Measurements from ENCODE around the gene PTOV1. TPM values are rescaled to one million over a fixed set of nuclear protein-coding genes. Genes with fewer than 3 reads are reported as not detected.
A peak's percentile ranks its signal among the peaks of the same experiment; 100 is the strongest.

Gene PTOV1
- total RNA-seq, 1 experiment from 2014 or later: 331 TPM

- Histone ChIP-seq H3K36me3 (ENCODE audit: insufficient read depth, low read length, poor library complexity, severe bottlenecking) (peaks cover 48% of the 10 kb centered on the region), H3K4me3 (ENCODE audit: low read depth, low read length, poor library complexity, severe bottlenecking) (no peak overlapping the region), H3K4me1 (ENCODE audit: insufficient read depth, low read length, poor library complexity, severe bottlenecking) (no peaks in the 10 kb centered on the region), H3K9me3 (ENCODE audit: low read depth, low read length, poor library complexity, severe bottlenecking) (no peaks in the 10 kb centered on the region), H3K27ac (ENCODE audit: low read depth, low read length, poor library complexity, severe bottlenecking) (no peak overlapping the region), H3K27me3 (replicated peaks; ENCODE audit: insufficient read depth, low read depth, low read length, poor library complexity) (no peaks in the 10 kb centered on the region)
- TF ChIP-seq CTCF (conservative IDR thresholded peaks at IDR 0.05; ENCODE audit: low read depth, low read length) (no peak), EZH2 (IDR thresholded peaks at IDR 0.05; ENCODE audit: borderline replicate concordance, low read depth, low read length, poor library complexity, severe bottlenecking) (no peak)
- no peak for DNase-seq (ENCODE audit: low spot score)
- ChIA-PET CTCF (interaction anchor here (0.7 kb wide), 1 partner anchor 17 kb away, joined by 3 read pairs; no protein-coding TSS in a partner anchor), POLR2A (ENCODE audit: low non-redundant PET) (no interaction called here)
- no TSS peak for BruUV-seq (replicated peaks)
- intact Hi-C loops (cut with micrococcal nuclease; ENCODE audit: unreplicated experiment): no loop called here
Observed at GRCh38 chr19:49907745-49908446, 56.9 kb downstream of the PTOV1 start.

- Histone ChIP-seq H3K9me3 (ENCODE audit: low read depth, low read length, poor library complexity, severe bottlenecking) (no peaks in the 10 kb centered on the region), H3K4me3 (ENCODE audit: low read depth, low read length, poor library complexity, severe bottlenecking) (no peak overlapping the region), H3K27ac (ENCODE audit: low read depth, low read length, poor library complexity, severe bottlenecking) (no peak overlapping the region), H3K36me3 (ENCODE audit: insufficient read depth, low read length, poor library complexity, severe bottlenecking) (peaks cover 48% of the 10 kb centered on the region), H3K4me1 (ENCODE audit: insufficient read depth, low read length, poor library complexity, severe bottlenecking) (no peaks in the 10 kb centered on the region), H3K27me3 (replicated peaks; ENCODE audit: insufficient read depth, low read depth, low read length, poor library complexity) (no peaks in the 10 kb centered on the region)
- intact Hi-C loops (cut with micrococcal nuclease; ENCODE audit: unreplicated experiment): no loop called here
- ChIA-PET POLR2A (ENCODE audit: low non-redundant PET) (no interaction called here), CTCF (interaction anchor here (0.7 kb wide), 1 partner anchor 18 kb away, joined by 3 read pairs; no protein-coding TSS in a partner anchor)
- no peak for DNase-seq (ENCODE audit: low spot score)
- no TSS peak for BruUV-seq (replicated peaks)
- TF ChIP-seq CTCF (conservative IDR thresholded peaks at IDR 0.05; ENCODE audit: low read depth, low read length) (no peak), EZH2 (IDR thresholded peaks at IDR 0.05; ENCODE audit: borderline replicate concordance, low read depth, low read length, poor library complexity, severe bottlenecking) (no peak)
Observed at GRCh38 chr19:49908480-49909420, 57.8 kb downstream of the PTOV1 start.

DNA sequence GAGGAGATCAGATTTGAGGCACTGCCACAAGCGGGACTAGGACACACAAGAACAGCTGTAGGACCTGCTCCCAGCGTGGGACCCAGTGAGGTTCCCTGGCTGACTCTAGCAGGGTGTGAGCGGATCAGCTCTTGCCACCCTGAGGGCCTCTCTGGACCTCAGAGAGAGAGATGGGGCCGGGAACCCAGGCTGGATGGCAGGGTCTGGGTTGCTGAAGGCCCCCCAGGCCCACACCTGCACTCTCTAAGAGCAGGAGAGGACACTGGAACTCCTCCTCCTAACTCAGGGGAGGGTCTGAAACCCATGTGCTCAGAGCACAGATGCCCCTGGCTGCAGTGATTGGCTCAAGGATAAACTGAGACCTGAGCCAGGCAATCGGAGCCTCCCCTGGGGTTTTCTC, 59.2 kb downstream of the PTOV1 start:
- Histone ChIP-seq H3K4me3 (ENCODE audit: low read depth, low read length, poor library complexity, severe bottlenecking) (no peak overlapping the region), H3K4me1 (ENCODE audit: insufficient read depth, low read length, poor library complexity, severe bottlenecking) (no peaks in the 10 kb centered on the region), H3K27ac (ENCODE audit: low read depth, low read length, poor library complexity, severe bottlenecking) (no peak overlapping the region), H3K27me3 (replicated peaks; ENCODE audit: insufficient read depth, low read depth, low read length, poor library complexity) (no peaks in the 10 kb centered on the region), H3K9me3 (ENCODE audit: low read depth, low read length, poor library complexity, severe bottlenecking) (no peaks in the 10 kb centered on the region), H3K36me3 (ENCODE audit: insufficient read depth, low read length, poor library complexity, severe bottlenecking) (peaks cover 57% of the 10 kb centered on the region)
- no peak for TF ChIP-seq EZH2 (IDR thresholded peaks at IDR 0.05; ENCODE audit: borderline replicate concordance, low read depth, low read length, poor library complexity, severe bottlenecking)
- TF ChIP-seq CTCF (conservative IDR thresholded peaks at IDR 0.05; ENCODE audit: low read depth, low read length): no peak
- ChIA-PET CTCF (interaction anchor here (0.5 kb wide), 1 partner anchor 24 kb away, joined by 3 read pairs; no protein-coding TSS in a partner anchor), POLR2A (ENCODE audit: low non-redundant PET) (no interaction called here)
- intact Hi-C loops (cut with micrococcal nuclease; ENCODE audit: unreplicated experiment): no loop called here
- BruUV-seq (replicated peaks): no TSS peak
- DNase-seq (ENCODE audit: low spot score): no peak

Small RNA genes within 50 kb of the gene (microRNA-seq; reads per million reads assigned to microRNA genes)
- gene MIR4749 (17.8 reads per million, percentile 41 among the genes with 10 or more reads in this experiment), gene MIR4750 (1.9 reads per million), gene MIR6800 (2.4 reads per million)

Other genes starting within 250 kb of the PTOV1 start
- gene RRAS, start 211.0 kb upstream of the PTOV1 start, total RNA-seq (2021): 27.6 and 32.4 TPM in 2 replicates
- 92.7 and 98.2 TPM in 2 replicates for gene SCAF1, start 208.9 kb upstream of the PTOV1 start, total RNA-seq (2021)
- 81.7 and 88.0 TPM in 2 replicates for gene IRF3, start 185.3 kb upstream of the PTOV1 start, total RNA-seq (2021)
- gene BCL2L12, start 185.2 kb upstream of the PTOV1 start, total RNA-seq (2021): 97.4 and 99.1 TPM in 2 replicates
- gene PRMT1, start 173.9 kb upstream of the PTOV1 start, total RNA-seq (2021): 523 and 536 TPM in 2 replicates
- 4.3 TPM in 2 replicates for gene ADM5, start 161.6 kb upstream of the PTOV1 start, total RNA-seq (2021)
- 23.3 and 30.0 TPM in 2 replicates for gene CPT1C, start 160.0 kb upstream of the PTOV1 start, total RNA-seq (2021)
- gene TSKS, start 87.9 kb upstream of the PTOV1 start, total RNA-seq (2021): not detected in 2 replicates
- gene AP2A1, start 84.2 kb upstream of the PTOV1 start, total RNA-seq (2021): 80.1 and 98.5 TPM in 2 replicates
- gene FUZ, start 37.9 kb upstream of the PTOV1 start, total RNA-seq (2021): 53.0 and 64.3 TPM in 2 replicates
- gene MED25, start 32.9 kb upstream of the PTOV1 start, total RNA-seq (2021): 93.0 and 111 TPM in 2 replicates
- 122 and 130 TPM in 2 replicates for gene PNKP, start 16.4 kb downstream of the PTOV1 start, total RNA-seq (2021)
- gene AKT1S1, start 26.2 kb downstream of the PTOV1 start, total RNA-seq (2021): 80.3 and 81.5 TPM in 2 replicates
- gene TBC1D17, start 26.5 kb downstream of the PTOV1 start, total RNA-seq (2021): 35.1 and 40.0 TPM in 2 replicates
- 1.3 TPM in 2 replicates for gene IL4I1, start 45.7 kb downstream of the PTOV1 start, total RNA-seq (2021)
- gene ATF5, start 78.0 kb downstream of the PTOV1 start, total RNA-seq (2021): 302 and 322 TPM in 2 replicates
- gene NUP62, start 78.3 kb downstream of the PTOV1 start, total RNA-seq (2021): 98.5 and 100 TPM in 2 replicates
- gene SIGLEC11, start 110.0 kb downstream of the PTOV1 start, total RNA-seq (2021): not detected in 2 replicates
- gene VRK3, start 174.2 kb downstream of the PTOV1 start, total RNA-seq (2021): 44.4 and 47.5 TPM in 2 replicates
- gene ZNF473, start 174.8 kb downstream of the PTOV1 start, total RNA-seq (2021): 14.4 and 15.6 TPM in 2 replicates